Measurements from ENCODE around the gene CDK5RAP1.

CDK5RAP1 gene

DNA sequence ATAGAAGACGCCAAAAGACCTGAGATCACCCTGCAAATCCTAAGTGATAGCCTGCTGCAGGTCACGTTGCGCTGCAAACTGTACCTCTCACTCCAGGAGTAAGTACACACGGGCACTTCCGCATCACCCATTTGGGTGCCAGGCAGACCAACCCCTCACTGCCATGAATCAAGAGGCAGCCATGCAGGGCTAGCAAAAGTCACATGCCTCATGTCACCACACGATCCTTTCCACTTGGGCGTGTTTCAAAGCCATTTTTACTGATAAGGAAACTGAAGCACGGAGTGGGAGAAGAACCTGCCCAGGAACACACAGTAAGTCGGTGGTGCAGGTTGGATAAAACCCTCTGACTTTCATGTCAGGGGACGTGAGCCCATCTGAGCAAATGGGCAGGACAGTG lies 81.3 kb downstream of the CDK5RAP1 start:
- 91% methylated on average over 10 of the region's 10 CpGs for WGBS (ENCODE audit: insufficient coverage)
- H3K4me1 ChIP-seq (ENCODE audit: control extremely low read depth in 1 of 4, control insufficient read depth in 4 of 4, insufficient read depth in 4 of 4, low read length in 3 of 4): no peaks in the 10 kb centered on the region
- CTCF ChIA-PET: no interaction called here
- DNase-seq: no peak
- no peaks in the 10 kb centered on the region for H3K36me3 ChIP-seq (ENCODE audit: control insufficient read depth in 4 of 4, insufficient read depth in 4 of 4, low read length in 3 of 4)
- peaks cover 0 to 17% (median 5%) of the 10 kb centered on the region in 5 experiments for H3K27me3 ChIP-seq (replicated peaks in 2 of 5; ENCODE audit: control insufficient read depth in 4 of 5, insufficient read depth in 5 of 5, low read length in 4 of 5)
- POLR2A ChIA-PET: no interaction called here
- H3K27ac ChIP-seq (ENCODE audit: insufficient read depth in 1 of 2, low read depth in 1 of 2, low read length in 2 of 2, poor library complexity in 1 of 2, severe bottlenecking in 2 of 2): no peak overlapping the region
- no peaks in the 10 kb centered on the region for H3K9me3 ChIP-seq (ENCODE audit: control extremely low read depth in 1 of 5, control insufficient read depth in 4 of 5, insufficient read depth in 2 of 5, low read depth in 1 of 5, low read length in 4 of 5)
- no peak overlapping the region for H3K4me3 ChIP-seq (ENCODE audit: control insufficient read depth in 1 of 7, extremely low read depth in 1 of 7, insufficient read depth in 4 of 7, low read depth in 2 of 7, low read length in 6 of 7)

DNA sequence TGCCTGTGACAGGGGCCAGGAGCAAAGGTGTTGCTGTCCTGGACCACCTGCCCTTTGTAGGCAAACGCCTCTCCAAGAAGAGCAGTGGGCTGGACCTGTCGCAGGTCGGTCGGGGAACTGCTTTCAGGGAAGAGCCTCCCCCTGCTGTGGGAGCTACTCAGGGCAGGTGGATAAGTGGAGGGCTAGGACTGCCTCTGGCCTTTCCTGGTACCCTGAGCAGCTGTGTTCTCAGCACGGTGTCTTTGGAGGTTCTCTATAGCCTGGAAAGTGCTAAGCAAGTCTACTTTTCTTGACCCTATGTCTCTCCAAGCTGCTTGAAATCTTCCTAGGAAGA lies 83.3 kb downstream of the CDK5RAP1 start:
- DNase-seq: no peak
- 54% methylated on average over 2 of the region's 5 CpGs for WGBS (ENCODE audit: insufficient coverage)
- peaks cover 0 to 16% (median 5%) of the 10 kb centered on the region in 5 experiments for H3K27me3 ChIP-seq (replicated peaks in 2 of 5; ENCODE audit: control insufficient read depth in 4 of 5, insufficient read depth in 5 of 5, low read length in 4 of 5)
- no peak overlapping the region for H3K4me3 ChIP-seq (ENCODE audit: control insufficient read depth in 1 of 7, extremely low read depth in 1 of 7, insufficient read depth in 4 of 7, low read depth in 2 of 7, low read length in 6 of 7)
- H3K4me1 ChIP-seq (ENCODE audit: control extremely low read depth in 1 of 4, control insufficient read depth in 4 of 4, insufficient read depth in 4 of 4, low read length in 3 of 4): no peaks in the 10 kb centered on the region
- H3K27ac ChIP-seq (ENCODE audit: insufficient read depth in 1 of 2, low read depth in 1 of 2, low read length in 2 of 2, poor library complexity in 1 of 2, severe bottlenecking in 2 of 2): no peak overlapping the region
- no peaks in the 10 kb centered on the region for H3K36me3 ChIP-seq (ENCODE audit: control insufficient read depth in 4 of 4, insufficient read depth in 4 of 4, low read length in 3 of 4)
- no peaks in the 10 kb centered on the region for H3K9me3 ChIP-seq (ENCODE audit: control extremely low read depth in 1 of 5, control insufficient read depth in 4 of 5, insufficient read depth in 2 of 5, low read depth in 1 of 5, low read length in 4 of 5)
- CTCF ChIA-PET: no interaction called here
- POLR2A ChIA-PET: no interaction called here

DNA sequence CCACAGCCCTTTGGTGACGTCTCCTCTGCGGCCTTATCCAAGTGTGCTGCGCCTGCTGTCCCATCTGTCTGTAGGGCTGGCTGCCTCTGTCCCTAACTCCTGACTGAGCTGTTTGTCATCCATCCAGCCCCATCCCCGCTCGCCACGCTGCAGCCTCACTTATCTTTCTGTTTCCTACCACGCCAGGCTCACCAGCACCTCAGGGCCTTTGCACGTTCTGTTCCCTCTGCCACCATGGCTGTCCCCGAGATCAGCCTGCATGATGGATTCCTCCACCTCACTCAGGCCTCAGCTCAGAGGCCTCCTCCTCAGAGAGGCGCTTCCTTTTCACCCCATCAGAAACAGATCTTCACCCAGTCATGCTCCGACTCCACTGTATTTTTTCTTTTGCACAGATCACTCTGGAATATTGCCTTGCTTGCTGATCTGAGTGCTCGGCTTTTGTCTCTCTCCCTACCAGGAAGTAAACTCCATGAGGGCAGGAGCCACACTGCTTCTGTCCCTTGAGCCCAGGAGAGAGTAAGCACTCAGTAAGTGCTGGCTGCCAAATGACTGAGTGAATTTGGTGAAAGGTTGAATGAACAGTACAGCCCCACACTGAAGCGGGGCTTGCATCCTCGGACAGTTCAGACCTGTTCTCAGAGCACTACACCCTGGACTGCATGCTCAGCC lies 83.8 kb downstream of the CDK5RAP1 start:
- Histone ChIP-seq H3K36me3 (ENCODE audit: control insufficient read depth in 4 of 4, insufficient read depth in 4 of 4, low read length in 3 of 4) (no peaks in the 10 kb centered on the region), H3K27ac (ENCODE audit: insufficient read depth in 1 of 2, low read depth in 1 of 2, low read length in 2 of 2, poor library complexity in 1 of 2, severe bottlenecking in 2 of 2) (no peak overlapping the region), H3K9me3 (ENCODE audit: control extremely low read depth in 1 of 5, control insufficient read depth in 4 of 5, insufficient read depth in 2 of 5, low read depth in 1 of 5, low read length in 4 of 5) (no peaks in the 10 kb centered on the region), H3K27me3 (replicated peaks in 2 of 5; ENCODE audit: control insufficient read depth in 4 of 5, insufficient read depth in 5 of 5, low read length in 4 of 5) (peaks cover 0 to 15% (median 5%) of the 10 kb centered on the region in 5 experiments), H3K4me1 (ENCODE audit: control extremely low read depth in 1 of 4, control insufficient read depth in 4 of 4, insufficient read depth in 4 of 4, low read length in 3 of 4) (no peaks in the 10 kb centered on the region), H3K4me3 (ENCODE audit: control insufficient read depth in 1 of 7, extremely low read depth in 1 of 7, insufficient read depth in 4 of 7, low read depth in 2 of 7, low read length in 6 of 7) (no peak overlapping the region)
- CTCF ChIA-PET: no interaction called here
- WGBS (ENCODE audit: insufficient coverage): 95% methylated on average over 14 of the region's 14 CpGs
- DNase-seq: no peak
- POLR2A ChIA-PET: no interaction called here

GRCh38 chr20:33316958-33317357 lies 84.4 kb downstream of the CDK5RAP1 start:
- ChIA-PET POLR2A (no interaction called here), CTCF (no interaction called here)
- WGBS (ENCODE audit: insufficient coverage): 93% methylated on average over 3 of the region's 3 CpGs
- Histone ChIP-seq H3K27me3 (replicated peaks in 2 of 5; ENCODE audit: control insufficient read depth in 4 of 5, insufficient read depth in 5 of 5, low read length in 4 of 5) (peaks cover 0 to 15% (median 5%) of the 10 kb centered on the region in 5 experiments), H3K9me3 (ENCODE audit: control extremely low read depth in 1 of 5, control insufficient read depth in 4 of 5, insufficient read depth in 2 of 5, low read depth in 1 of 5, low read length in 4 of 5) (no peaks in the 10 kb centered on the region), H3K4me1 (ENCODE audit: control extremely low read depth in 1 of 4, control insufficient read depth in 4 of 4, insufficient read depth in 4 of 4, low read length in 3 of 4) (no peaks in the 10 kb centered on the region), H3K36me3 (ENCODE audit: control insufficient read depth in 4 of 4, insufficient read depth in 4 of 4, low read length in 3 of 4) (no peaks in the 10 kb centered on the region), H3K4me3 (ENCODE audit: control insufficient read depth in 1 of 7, extremely low read depth in 1 of 7, insufficient read depth in 4 of 7, low read depth in 2 of 7, low read length in 6 of 7) (no peak overlapping the region), H3K27ac (ENCODE audit: insufficient read depth in 1 of 2, low read depth in 1 of 2, low read length in 2 of 2, poor library complexity in 1 of 2, severe bottlenecking in 2 of 2) (no peak overlapping the region)
- no peak for DNase-seq

DNA sequence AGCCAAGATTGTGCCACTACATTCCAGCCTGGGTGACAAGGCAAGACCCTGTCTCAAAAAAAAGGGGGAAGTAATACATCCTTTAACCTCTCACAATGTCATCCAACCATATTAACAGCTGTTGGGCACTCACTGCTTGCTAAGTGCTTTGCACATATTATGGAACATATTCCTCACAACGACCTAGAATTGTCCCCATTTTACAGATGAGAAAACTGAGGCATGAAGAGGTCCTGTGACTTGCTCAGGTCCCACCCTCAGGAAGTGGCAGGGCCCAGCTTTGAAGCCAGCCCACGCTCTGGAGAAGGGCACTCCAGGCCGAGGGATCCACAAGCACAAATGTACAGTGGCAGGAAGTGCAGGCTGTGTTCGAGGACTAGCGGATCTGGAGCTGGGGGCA lies 85.0 kb downstream of the CDK5RAP1 start:
- whole genome bisulfite sequencing (ENCODE audit: insufficient coverage): 87% methylated on average over 4 of the region's 5 CpGs
- no peak for DNase-seq
- Histone ChIP-seq H3K4me3 (ENCODE audit: control insufficient read depth in 1 of 7, extremely low read depth in 1 of 7, insufficient read depth in 4 of 7, low read depth in 2 of 7, low read length in 6 of 7) (no peak overlapping the region), H3K36me3 (ENCODE audit: control insufficient read depth in 4 of 4, insufficient read depth in 4 of 4, low read length in 3 of 4) (no peaks in the 10 kb centered on the region), H3K27ac (ENCODE audit: insufficient read depth in 1 of 2, low read depth in 1 of 2, low read length in 2 of 2, poor library complexity in 1 of 2, severe bottlenecking in 2 of 2) (no peak overlapping the region), H3K9me3 (ENCODE audit: control extremely low read depth in 1 of 5, control insufficient read depth in 4 of 5, insufficient read depth in 2 of 5, low read depth in 1 of 5, low read length in 4 of 5) (no peaks in the 10 kb centered on the region), H3K27me3 (replicated peaks in 2 of 5; ENCODE audit: control insufficient read depth in 4 of 5, insufficient read depth in 5 of 5, low read length in 4 of 5) (peaks cover 0 to 15% (median 5%) of the 10 kb centered on the region in 5 experiments), H3K4me1 (ENCODE audit: control extremely low read depth in 1 of 4, control insufficient read depth in 4 of 4, insufficient read depth in 4 of 4, low read length in 3 of 4) (no peaks in the 10 kb centered on the region)
- ChIA-PET POLR2A (no interaction called here), CTCF (no interaction called here)

- 88% methylated on average over 6 of the region's 7 CpGs for WGBS (ENCODE audit: insufficient coverage)
- Histone ChIP-seq H3K27ac (ENCODE audit: insufficient read depth in 1 of 2, low read depth in 1 of 2, low read length in 2 of 2, poor library complexity in 1 of 2, severe bottlenecking in 2 of 2) (no peak overlapping the region), H3K27me3 (replicated peaks in 2 of 5; ENCODE audit: control insufficient read depth in 4 of 5, insufficient read depth in 5 of 5, low read length in 4 of 5) (peaks cover 0 to 9% (median 1%) of the 10 kb centered on the region in 5 experiments), H3K9me3 (ENCODE audit: control extremely low read depth in 1 of 5, control insufficient read depth in 4 of 5, insufficient read depth in 2 of 5, low read depth in 1 of 5, low read length in 4 of 5) (no peaks in the 10 kb centered on the region), H3K4me3 (ENCODE audit: control insufficient read depth in 1 of 7, extremely low read depth in 1 of 7, insufficient read depth in 4 of 7, low read depth in 2 of 7, low read length in 6 of 7) (no peak overlapping the region), H3K4me1 (ENCODE audit: control extremely low read depth in 1 of 4, control insufficient read depth in 4 of 4, insufficient read depth in 4 of 4, low read length in 3 of 4) (no peaks in the 10 kb centered on the region), H3K36me3 (ENCODE audit: control insufficient read depth in 4 of 4, insufficient read depth in 4 of 4, low read length in 3 of 4) (no peaks in the 10 kb centered on the region)
- DNase-seq: no peak
- CTCF ChIA-PET: interaction anchor here (1.4 kb wide), 1 partner anchor 29 kb away, joined by 3 read pairs; no protein-coding TSS in a partner anchor
- POLR2A ChIA-PET: no interaction called here
Measured at GRCh38 chr20:33313686-33314314, 87.5 kb downstream of the CDK5RAP1 start.

DNA sequence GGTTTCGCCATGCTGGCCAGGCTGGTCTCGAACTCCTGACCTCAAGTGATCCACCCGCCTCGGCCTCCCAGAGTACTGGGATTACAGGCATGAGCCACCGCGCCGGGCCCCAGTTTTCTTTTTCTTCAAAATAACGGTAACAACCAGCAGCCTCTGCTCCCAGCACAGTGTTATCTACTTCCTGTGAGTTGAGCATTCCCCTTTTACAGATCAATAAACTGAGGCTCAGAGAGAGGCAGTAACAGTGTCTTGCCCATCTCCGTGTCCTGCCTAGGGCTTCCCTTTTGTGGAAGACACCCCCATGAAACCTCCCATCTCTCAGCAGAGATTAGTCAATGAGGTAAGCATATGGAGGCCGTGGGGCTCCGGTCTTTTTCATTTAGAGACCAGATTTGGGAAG lies 88.7 kb downstream of the CDK5RAP1 start:
- 93% methylated on average over 11 of the region's 11 CpGs for WGBS (ENCODE audit: insufficient coverage)
- Histone ChIP-seq H3K27me3 (replicated peaks in 2 of 5; ENCODE audit: control insufficient read depth in 4 of 5, insufficient read depth in 5 of 5, low read length in 4 of 5) (peaks cover 0 to 5% (median 0%) of the 10 kb centered on the region in 5 experiments), H3K4me3 (ENCODE audit: control insufficient read depth in 1 of 7, extremely low read depth in 1 of 7, insufficient read depth in 4 of 7, low read depth in 2 of 7, low read length in 6 of 7) (no peak overlapping the region), H3K4me1 (ENCODE audit: control extremely low read depth in 1 of 4, control insufficient read depth in 4 of 4, insufficient read depth in 4 of 4, low read length in 3 of 4) (no peaks in the 10 kb centered on the region), H3K36me3 (ENCODE audit: control insufficient read depth in 4 of 4, insufficient read depth in 4 of 4, low read length in 3 of 4) (no peaks in the 10 kb centered on the region), H3K9me3 (ENCODE audit: control extremely low read depth in 1 of 5, control insufficient read depth in 4 of 5, insufficient read depth in 2 of 5, low read depth in 1 of 5, low read length in 4 of 5) (no peaks in the 10 kb centered on the region), H3K27ac (ENCODE audit: insufficient read depth in 1 of 2, low read depth in 1 of 2, low read length in 2 of 2, poor library complexity in 1 of 2, severe bottlenecking in 2 of 2) (no peak overlapping the region)
- CTCF ChIA-PET: interaction anchor here (1.0 kb wide), 1 partner anchor 9 kb away, joined by 3 read pairs; no protein-coding TSS in a partner anchor
- POLR2A ChIA-PET: no interaction called here
- DNase-seq: no peak
